Cerebellar nuclear complex (tissue), 1 donor: Measurements from ENCODE around the gene ABCA6.
"Not testable (repeated sequence)": the region's sequence is repeated elsewhere in the genome, so short reads cannot be mapped to it uniquely, and the experiment has no call there.

Source experiments
- DNase-seq, 2 experiments: peaks; one replicate each; lab custom pipeline; 2025; lab: John Stamatoyannopoulos, UW

ABCA6 gene, protein sequence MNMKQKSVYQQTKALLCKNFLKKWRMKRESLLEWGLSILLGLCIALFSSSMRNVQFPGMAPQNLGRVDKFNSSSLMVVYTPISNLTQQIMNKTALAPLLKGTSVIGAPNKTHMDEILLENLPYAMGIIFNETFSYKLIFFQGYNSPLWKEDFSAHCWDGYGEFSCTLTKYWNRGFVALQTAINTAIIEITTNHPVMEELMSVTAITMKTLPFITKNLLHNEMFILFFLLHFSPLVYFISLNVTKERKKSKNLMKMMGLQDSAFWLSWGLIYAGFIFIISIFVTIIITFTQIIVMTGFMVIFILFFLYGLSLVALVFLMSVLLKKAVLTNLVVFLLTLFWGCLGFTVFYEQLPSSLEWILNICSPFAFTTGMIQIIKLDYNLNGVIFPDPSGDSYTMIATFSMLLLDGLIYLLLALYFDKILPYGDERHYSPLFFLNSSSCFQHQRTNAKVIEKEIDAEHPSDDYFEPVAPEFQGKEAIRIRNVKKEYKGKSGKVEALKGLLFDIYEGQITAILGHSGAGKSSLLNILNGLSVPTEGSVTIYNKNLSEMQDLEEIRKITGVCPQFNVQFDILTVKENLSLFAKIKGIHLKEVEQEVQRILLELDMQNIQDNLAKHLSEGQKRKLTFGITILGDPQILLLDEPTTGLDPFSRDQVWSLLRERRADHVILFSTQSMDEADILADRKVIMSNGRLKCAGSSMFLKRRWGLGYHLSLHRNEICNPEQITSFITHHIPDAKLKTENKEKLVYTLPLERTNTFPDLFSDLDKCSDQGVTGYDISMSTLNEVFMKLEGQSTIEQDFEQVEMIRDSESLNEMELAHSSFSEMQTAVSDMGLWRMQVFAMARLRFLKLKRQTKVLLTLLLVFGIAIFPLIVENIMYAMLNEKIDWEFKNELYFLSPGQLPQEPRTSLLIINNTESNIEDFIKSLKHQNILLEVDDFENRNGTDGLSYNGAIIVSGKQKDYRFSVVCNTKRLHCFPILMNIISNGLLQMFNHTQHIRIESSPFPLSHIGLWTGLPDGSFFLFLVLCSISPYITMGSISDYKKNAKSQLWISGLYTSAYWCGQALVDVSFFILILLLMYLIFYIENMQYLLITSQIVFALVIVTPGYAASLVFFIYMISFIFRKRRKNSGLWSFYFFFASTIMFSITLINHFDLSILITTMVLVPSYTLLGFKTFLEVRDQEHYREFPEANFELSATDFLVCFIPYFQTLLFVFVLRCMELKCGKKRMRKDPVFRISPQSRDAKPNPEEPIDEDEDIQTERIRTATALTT (N-terminal part only)

DNA sequence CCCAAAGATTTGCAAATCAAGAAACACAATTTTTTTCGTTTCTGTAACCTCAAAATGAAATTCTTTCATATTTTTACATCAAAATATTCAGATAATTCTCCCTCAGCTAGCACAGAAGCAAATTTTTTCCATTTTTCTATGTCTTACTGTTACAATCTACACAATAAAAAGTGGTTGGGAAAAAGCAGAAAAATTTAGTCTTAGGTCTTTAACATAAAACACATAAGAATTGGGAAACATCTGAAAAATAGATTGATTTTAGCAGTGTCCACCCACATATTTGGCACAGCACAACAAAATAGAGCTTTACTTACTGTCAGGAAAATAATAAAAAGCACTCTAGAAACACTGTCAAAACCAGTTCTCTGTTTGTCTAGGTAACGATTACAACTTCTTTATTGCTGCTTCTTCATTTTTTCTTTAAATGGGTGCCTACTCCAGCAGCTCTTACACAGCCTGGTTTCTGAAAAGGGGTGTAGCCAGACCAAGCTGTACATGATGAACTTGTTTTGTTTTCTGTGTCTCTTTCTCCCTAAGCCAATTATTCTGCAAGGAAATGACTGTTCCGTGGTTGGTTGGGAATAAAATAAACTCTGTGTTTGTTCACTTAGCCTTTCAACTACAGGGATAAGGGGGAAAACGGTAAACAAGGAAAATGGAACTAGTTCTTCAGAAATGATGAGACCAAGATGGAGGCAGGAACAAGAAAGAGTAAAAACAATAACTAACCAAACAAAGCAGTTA is at the start of gene ABCA6:
TSS of gene ABCA6 (minus strand) at position 465 of the 744 bp plus-strand sequence. CDS start 1,192 bp downstream, outside the sequence.
- no peak for DNase-seq

DNA sequence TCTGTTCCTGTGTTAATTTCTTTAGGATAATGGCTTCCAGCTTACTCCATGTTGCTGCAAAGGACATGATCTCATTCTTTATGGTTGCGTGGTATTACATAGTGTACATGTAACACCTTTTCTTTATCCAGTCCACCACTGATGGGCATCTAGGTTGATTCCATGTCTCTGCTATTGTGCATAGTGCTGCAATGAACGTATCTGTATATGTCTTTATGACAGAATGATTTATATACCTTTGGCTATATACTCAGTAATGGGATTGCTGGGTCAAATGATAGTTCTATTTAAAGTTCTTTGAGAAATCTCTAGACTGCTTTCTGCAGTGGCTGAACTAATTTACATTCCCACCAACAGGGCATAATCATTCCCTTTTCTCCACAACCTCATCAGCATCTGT is 47.1 kb upstream of the ABCA6 start:
- no peak for DNase-seq

DNA sequence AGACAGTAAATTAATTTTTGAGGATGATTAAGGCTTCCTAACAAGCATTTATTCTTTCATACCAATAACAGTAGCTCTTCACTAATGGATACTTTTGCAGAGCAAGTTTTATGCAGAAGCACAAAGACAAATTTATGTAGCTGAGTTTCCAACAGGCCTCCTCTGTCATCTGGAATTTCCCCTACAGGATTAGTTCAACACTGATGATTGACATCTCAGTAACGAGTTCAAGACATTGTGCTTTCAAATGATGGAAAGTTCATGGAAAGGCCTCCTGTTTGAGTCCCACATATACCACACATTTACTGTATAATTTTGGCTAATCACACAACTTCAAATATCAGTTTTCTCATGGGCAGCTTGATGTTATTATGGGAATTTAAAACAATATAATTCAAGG is 46.4 kb upstream of the ABCA6 start:
- no peak for DNase-seq

DNA sequence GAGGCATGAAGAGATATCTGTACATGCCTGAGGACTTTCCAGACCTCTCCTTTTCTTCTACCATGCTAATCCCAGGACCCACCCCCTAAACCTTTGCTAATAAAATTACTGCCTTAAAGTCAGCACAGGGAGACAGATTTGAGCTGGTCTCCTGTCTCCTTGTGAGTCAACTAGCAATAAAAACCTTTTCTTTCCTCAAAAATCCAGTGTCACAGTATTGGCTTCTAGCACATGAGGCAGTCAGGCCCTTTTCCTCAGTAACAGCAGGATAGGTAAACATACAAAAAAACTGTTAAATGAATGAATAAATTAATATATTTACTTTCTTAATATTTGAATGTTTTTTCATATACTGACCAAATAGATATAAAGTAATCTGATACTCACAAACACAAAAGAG is 45.6 kb upstream of the ABCA6 start:
- DNase-seq = no peak

DNA sequence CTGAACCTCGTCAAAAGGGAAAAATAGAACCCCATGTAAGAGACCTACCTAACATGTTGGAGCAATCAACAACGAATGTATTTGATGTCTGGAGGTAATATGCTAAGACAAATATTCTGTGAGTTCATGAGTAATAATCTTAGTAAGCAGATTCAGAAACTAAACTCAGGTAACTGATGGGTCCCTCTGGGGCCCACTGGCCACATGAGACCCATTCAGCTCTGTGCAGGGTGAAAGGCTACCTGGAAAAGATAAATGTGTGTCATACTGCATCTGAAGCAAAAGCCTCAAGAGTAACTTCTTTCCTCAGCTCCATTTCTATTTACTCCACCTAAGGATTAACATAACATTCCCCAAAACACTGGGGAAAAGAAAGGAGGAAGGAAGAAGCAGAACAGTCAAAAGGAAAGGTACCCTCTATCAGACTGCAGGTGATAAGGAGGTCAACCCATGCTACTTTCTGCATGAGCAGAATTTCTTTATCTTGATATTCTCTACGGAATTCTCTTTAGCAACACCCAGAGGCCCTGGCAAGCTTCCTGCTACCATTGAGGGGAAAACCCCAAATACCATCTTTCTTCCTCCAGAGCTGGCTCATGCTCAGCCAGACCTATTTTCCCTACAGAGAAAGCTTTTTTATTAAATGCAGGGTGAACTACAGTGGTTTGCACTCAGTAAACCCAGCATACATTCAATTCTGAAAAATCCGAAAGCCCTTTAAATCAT is 37.7 kb upstream of the ABCA6 start:
- no peak for DNase-seq

DNA sequence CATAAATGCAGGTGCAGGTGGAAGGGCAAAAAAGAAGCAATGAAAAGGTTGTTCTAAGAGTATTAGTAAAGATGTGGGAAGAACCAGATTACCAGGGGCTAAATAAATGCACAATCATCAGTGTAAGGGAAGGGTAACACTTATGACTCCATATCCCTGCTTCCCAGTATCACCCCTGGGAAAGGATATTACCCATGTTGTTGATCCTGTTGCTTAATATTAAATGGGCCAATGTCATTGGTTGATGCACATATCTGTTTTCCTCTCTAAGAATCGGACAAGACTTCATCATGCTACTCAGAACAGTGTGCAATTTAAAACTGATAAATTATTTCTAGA is 34.7 kb upstream of the ABCA6 start:
- no peak for DNase-seq

DNA sequence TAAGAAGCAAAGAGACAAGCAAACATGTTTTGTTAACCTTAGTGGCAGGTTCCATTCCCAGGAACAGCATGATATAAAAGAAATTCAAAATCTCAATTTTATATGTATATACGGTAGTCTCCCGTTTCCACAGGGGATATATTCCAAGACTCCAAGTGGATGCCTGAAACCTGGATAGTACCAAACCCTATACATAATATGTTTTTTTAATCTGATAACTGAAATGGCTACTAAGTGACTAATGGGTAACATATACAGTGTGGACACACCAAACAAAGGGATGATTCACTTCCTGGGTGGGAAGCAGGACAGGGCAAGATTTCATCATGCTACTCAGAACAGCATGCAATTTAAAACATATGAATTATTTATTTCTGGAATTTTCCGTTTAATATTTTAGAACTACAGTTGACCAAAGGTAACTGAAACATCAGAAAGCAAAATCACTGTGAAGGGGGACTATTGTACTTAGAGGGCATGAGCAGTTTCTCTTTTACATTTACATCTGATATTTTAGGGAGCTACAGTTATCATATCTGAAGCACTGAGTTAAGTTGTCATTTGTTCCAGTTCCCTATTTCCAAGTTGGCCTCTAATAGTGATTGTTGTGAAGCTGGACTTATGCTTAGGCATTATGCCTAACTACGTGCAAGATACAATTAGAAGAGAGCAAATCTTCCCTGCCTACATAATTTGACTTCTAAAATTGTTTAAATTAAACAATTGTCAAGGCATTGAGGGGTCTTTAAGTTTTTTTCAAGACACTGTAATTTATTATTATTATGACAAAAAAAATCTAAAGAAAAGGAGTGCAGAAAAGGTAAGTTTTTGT is 34.1 kb upstream of the ABCA6 start:
- DNase-seq = no peak

DNA sequence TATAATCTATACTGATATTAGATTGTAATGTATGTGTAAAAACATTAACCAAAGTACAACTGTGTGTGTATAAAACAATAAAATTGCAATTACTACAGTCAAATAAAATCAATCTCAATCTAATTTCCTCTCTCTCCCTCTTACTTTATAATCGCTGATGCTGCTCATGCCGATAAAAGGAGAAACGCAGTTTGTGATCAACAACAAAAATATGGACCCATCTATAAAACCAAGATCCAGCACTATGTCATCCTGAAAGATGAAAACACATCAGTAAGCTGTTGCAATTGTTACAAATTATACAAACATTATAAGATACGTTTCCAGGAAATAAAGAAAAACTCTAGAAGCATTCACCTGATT is 33.5 kb upstream of the ABCA6 start:
- no peak for DNase-seq

DNA sequence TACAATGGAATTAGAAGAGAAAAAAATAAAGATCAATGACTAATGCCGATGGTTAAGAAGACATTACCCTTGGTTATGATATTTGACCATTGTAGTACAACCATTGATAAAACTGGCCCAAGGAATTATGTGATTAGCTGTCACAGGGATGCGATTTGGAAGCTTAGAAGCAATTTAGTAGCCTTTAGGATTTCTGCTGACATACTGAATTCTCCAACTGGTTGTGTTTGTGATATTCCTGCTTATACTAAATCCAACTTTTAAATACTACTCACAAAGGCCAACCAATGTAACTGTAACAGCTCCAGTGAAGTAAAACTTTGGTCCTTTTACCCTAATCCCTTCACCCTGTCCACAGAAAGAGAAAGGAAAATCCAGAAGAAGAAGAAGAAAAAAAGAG is 31.4 kb upstream of the ABCA6 start:
- no peak for DNase-seq

DNA sequence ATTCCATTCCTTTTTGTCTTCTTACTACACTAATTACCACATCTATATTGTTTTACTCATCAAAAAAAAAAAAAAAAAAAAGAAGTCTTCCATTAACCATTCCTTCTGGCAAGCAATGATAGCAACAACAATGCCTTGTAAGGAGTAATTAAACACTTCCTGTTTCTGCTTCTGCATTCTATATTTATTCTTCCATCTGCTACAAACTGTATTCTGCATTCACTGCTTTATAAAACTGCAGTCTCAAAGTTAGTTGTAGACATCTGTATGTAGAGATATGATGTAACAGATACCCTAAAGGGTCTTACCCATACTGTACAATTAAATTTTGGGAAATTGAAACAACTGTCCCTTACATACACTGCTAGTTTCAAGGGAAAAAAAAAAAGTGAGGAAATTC is 28.7 kb upstream of the ABCA6 start:
- DNase-seq = no peak

DNA sequence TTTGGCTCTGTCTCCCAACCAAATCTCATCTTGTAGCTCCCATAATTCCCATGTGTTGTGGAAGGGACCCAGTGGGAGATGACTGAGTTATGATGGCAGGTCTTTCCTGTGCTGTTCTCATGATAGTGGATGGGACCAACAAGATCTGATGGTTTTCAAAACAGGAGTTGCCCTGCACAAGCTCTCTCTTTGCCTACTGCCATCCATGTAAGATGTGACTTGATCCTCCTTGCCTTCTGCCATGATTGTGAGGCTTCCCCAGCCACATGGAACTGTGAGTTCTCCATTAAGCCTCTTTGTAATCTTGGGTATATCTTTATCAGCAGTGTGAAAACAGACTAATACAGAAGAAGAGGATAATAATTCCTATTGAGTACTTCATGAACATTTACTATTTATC is 26.9 kb upstream of the ABCA6 start:
- not testable (repeated sequence) for DNase-seq

DNA sequence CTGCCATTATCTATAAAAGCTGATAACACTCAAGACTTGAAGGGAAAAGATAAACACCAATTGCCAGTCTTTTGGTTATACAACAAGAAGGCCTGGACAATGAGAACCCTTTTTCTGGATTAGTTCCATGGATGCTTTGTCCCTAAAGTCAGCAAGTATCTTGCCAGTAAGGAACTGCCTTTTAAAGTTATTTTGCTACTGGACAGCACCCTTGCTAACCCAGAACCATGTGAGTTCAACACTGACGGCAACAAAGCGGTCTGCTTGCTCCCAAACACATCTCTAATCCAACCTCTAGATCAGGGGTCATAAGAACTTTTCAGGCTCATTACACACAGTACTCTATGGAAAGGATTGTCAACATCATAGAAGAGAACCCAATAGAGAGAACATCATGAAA is 25.3 kb upstream of the ABCA6 start:
- no peak for DNase-seq

DNA sequence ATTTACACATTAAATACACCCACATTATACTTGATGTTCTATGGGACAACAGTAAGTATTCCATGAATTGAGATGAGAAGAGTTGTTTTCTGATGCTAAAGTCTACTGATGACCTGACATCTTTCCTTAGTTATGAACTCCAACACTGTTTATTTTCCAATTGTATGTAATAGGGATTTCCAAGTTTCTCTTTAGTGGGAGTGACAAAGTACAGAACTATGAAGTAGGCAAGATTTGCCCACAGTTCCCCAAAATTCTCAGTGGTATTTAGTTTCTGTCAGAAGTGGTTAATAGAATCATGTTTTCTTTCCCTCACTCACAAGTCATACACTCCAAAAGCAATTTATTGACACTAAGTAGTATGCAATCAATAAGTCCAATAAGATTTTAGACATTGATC is 22.5 kb upstream of the ABCA6 start:
- no peak for DNase-seq

DNA sequence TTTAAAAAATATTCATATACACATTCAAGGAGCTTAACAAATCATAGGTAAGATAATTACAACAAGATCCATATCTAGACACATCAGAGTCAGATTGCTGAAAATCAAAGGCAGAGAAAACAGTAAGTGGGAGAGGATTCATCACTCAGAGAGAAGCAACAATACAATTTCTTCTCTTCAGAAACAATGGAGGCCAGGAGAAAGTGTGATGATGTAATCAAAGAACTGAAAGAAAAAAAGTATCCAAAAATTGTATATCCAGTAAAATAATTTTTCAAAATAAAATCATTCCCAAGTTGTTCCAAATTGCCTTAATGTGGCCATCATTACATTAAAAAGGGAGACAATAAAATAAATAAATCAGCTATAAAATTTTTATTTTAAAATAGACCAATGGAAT is 17.7 kb upstream of the ABCA6 start:
- DNase-seq = no peak

DNA sequence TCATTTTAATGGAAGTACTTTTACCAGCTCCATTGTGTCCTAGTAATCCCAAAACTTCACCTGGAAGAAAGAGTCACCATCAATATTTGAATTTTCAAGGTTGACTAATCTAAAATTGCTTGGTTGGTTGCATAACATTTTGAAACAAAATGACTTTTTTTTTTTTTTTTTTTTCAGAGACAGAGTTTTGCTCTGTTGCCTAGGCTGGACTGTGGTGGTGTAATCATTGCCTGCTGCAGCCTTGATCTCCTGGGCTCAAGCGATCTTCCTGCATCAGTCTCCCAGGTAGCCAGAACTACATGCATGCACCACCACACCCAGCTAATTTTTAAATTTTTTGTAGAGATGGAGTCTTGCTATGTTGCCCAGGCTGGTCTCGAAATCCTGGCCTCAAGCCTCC is 12.6 kb upstream of the ABCA6 start:
- DNase-seq = no peak

DNA sequence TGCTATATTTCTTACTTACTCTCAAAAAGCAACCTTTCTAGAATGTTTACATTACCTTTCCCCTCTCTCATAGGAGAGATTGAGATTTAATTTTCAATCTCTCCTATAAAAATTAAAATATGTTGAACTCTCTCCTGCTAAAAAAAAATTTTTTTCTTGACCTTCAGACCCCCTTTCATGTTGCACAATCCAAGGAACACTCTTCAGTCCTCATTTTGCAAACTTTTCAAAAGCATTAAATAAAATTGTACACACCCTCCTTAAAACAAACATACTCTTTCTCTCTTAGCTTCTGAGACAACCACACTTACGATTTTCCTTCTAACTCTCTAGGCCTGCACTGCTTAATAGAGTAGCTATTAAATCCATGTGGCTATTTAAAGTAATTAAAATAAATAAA is 8.6 kb upstream of the ABCA6 start:
- DNase-seq = no peak

DNA sequence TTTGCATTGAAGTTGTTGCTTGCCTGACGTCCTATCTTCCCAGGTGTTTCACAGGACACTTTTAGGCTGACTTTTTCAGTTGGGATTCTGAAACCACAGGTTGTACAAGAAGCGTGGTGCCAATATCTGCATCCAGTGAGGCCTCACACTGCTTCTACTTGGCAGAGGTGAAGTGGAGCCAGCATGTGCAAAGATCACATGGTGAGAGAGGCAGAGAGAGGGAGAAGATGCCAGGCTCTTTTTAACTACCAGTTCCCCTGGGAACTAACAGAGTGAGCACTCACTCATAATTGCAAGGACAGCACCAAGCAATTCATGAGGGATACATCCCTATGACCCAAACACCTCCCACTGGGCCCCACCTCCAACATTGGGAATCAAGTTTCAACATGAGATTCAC is 5.8 kb upstream of the ABCA6 start:
- DNase-seq = no peak

DNA sequence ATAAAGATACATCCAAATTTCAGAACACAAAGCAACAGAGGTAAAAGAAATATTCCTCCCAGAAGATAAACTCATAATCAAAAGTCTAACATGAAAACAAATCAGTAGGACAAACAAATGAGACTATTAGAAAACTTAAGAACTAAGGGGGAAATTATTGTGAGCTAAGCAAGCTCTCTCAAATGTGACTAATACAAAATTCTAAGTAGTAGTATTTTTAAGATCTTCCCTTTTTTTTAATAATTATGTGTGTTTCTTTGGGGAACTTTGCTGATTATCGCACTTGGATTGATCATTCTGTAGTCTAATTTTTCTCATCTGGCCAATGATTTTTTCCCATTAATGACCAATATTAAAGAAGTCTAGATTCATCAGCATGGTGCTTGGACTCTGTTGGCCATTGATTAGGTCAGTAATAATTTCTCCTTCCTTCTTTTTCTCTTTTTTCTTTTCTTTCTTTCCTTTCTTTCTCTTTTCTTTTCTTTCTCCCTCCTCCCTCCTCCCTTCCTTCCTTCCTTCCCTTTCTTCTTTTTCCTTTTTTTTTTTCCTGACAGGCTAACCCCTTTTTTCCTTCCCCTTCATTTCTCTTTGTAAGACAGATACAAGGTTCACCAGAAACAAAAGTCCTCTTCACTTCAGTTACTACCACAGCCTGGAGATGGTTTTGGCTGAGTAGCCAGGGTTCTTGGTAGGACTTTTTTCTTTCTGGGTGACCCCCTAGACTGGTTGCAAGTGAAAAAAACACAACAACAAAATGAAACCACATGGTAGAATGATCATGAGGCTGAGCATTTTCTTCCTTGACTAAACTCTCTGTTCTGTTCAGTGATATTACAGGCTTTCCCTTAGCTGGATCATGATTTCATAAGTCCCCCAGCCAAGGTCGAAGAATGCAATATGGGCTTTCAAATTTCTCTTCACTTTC is 2.9 kb upstream of the ABCA6 start:
- no peak for DNase-seq

DNA sequence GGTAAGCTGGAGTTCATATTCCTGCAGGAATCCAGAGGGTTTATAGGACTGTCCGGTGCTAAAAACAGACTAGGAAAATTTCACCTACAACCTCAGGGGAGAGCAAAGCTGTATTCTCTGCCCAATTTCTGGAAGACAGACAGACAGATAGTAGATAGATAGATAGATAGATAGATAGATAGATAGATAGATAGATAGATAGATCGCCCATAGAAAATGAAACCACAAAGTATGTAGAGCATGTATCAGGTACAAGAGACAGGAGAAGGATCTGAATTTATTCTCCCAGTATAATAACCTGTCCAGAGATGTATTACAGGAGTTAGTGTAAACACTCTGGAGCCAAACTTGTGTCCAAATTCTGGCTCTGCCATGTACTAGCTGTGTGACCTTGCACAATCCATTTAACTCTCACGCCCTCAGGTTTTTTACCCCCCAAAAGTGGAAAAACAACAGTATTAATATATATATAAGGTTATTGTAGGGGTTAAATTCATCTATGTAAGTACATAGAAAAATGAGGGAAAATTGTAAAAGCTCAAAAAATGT is 2.1 kb upstream of the ABCA6 start:
- DNase-seq = no peak
